HS-27A (cell line): ENCODE measurements around the gene CLDN22.
A peak's percentile ranks its signal among the peaks of the same experiment; 100 is the strongest.
"Not testable (repeated sequence)": the region's sequence is repeated elsewhere in the genome, so short reads cannot be mapped to it uniquely, and the experiment has no call there.

Experiments used
- DNase-seq: peaks from one replicate; pipeline ENCODE4 v3.0.0-alpha.2; 2012; ENCODE audit warnings: low read depth, missing footprints

Gene CLDN22

GRCh38 chr4:183347146-183347545, 27.1 kb upstream of the CLDN22 start:
- DNase-seq = no peak

DNA sequence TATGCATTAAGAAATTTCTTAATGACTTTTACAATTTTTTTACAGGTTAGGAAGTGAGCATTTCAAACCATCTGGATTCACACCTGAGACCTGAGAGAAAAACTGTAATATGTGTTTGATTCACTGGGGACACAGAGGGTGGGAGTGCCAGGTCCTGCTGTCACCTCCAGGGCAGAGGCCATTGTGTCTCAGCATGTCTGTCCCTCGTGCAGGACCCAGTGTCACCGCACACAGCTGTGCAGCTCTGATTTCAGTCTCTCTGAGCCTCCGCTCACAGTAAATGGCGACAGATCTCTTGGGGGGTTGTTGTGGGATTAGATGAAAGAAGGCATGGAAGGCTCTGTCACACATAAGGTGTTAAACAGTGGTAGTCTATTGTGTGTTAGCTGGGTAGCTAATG, 25.2 kb upstream of the CLDN22 start:
- no peak for DNase-seq

DNA sequence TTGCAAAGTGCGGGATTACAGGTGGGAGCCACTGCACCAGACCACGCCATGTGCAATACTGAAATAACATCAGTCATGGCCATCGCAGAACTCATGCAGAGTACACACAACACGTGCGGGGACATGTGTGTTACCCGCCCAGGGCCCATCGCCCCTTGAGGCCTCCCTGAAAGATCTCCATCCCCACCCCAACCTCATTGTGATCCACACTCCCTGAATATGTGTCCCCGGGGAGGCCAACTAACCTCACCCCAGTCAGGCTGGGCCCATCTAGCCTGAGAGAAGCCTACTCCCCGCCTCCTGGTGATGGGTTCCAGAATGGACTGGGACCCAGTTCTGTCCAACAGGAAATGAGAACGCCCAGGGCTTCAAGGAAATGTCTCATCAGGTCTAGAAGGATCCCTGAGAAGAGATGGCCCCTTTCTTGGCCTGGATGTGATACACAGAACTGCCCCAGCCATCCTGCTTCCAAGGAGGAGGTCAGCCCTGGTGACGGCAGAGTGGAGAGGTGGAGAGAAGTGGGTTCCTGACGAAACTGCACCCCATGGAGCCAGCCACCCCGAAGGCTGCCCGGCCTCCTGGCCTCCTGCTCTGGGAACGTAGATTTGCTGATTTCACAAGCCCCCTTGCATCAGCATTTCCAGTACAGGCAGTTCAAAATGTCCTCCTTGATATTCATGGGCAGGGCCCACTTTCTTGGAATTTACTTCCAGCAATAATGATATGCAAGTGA, 24.6 kb upstream of the CLDN22 start:
- DNase-seq = no peak

- no peak for DNase-seq
Observed at GRCh38 chr4:183343730-183344129, 23.7 kb upstream of the CLDN22 start.

GRCh38 chr4:183342541-183343533, 22.8 kb upstream of the CLDN22 start:
- no peak for DNase-seq

- no peak for DNase-seq
Observed at GRCh38 chr4:183337833-183338232, 17.8 kb upstream of the CLDN22 start.

DNA sequence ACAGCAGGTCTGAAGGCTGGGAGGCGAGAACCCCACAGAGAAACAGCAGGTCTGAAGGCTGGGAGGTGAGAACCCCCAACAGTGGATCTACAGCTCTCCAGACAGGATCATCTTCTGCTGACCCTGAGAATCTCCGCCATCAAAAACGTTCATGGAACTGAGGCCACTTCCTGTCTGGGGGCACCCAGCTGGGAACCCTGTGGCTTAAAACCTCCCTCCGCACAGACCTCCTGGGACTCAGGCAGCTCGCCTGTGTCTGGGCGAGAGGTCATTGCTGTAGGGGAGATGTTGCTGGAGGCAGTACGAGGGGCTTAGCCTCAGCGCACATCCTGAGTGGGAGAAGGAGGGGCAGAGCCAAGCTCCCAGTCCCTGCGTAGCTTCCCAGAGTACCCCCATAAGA, 17.3 kb upstream of the CLDN22 start:
- DNase-seq = no peak

DNA sequence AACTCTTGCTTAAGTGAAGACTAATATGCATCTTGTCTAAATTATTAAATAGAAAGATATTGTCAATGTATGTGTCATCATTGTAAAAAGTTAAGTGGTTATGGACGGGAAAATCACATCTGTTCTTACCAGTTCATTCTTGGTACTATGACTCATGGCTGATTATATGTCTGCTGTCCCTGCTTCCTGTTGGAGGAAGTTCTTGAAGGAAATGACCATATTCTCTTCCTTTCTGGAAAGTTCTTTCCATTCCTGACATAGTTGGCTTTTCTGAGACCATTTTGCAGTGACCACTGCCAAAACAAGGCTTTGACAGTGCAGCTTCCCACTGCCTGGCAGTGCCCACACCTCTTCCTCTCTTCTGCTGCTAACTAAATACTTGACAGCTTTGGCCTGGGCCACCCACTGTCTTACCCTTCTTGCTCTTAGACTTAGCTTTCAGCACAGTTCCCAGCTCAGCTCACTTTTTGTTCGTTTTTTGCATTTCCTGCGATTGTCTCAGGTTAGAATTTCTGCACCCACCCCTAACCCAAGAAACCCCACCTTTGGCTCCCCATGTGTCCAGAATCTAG, 15.4 kb upstream of the CLDN22 start:
- peak; percentile 72 for DNase-seq

- DNase-seq = no peak
Observed at GRCh38 chr4:183333983-183334382, 13.9 kb upstream of the CLDN22 start.

DNA sequence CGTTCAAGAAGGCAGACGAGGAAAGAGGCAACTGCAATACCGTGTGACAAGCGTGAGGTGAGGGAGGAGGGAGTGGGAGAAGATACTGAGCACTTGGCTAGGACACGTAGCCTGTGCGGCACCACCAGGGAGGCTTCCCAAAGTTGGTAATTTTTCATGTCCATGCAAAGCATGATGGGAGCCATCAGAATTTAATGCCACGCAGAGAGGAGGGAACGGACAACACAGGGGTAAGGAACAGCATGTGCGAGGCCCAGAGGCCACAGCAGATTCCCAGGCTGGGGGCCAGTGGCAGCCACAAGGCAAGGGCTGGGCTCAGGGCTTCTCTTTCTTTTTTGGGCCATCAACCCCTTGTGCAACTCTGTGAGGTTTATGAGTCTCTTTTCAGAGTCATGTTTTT, 13.1 kb upstream of the CLDN22 start:
- no peak for DNase-seq

DNA sequence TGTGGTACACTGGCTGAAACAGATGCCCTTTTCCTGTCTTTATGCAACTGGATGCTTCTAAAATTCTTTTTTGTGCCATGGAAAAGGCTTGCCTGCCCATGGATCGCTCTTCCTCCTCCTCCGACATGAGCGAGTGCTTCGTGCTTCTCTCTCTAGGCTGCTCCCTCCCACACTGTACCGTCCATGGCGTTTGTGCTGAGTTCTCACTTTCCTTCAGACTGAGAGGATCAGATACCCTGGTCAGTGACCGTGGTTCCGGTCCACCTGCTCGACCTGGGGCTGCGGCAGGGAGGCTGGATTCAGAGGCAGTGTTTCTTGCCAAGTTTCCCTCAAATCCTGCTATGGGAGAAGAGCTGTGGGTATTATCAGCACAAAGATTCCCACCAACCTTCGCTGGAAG, 12.4 kb upstream of the CLDN22 start:
- no peak for DNase-seq

GRCh38 chr4:183330841-183331240, 10.8 kb upstream of the CLDN22 start:
- DNase-seq = no peak

DNA sequence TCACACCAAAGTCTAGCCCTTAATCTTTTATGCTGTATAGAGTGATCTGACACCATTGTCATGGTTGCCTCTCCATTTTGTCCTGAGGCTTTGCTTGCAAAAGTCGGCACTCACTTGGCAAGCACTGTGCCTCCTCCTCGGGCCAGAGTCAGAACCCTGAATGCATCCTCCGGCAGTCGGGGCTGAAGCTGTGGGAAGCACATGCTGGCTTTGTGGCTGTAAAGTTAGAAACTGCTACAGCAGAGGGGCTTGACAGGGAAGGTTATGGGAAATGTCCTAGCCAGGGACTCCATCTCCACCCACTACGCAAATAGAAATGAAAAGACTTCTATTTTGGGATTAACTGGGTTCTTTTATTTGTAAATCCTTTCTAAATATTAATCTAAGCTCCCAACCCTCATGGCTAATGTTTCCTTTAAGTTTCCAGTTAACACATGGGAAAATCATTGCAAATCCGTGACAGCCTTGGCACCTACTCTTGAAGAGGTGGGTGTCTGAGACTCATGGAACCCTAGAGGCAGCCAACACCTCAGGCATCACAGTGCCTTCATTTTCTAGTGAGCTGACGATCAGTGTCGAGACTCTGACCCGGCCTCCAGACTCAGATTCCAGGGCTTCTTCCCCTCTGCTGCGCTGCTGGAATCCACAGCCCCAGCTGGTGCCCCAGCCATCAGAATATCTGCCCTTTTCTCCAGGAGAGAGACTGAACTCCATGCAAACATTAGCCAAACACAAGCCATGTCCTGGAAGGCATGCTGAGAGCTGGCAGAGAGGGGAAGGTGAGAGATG, 10.1 kb upstream of the CLDN22 start:
- no peak for DNase-seq

GRCh38 chr4:183329244-183329643, 9.2 kb upstream of the CLDN22 start:
- DNase-seq = no peak

- DNase-seq = no peak
Observed at GRCh38 chr4:183328832-183329231, 8.8 kb upstream of the CLDN22 start.

- no peak for DNase-seq
Observed at GRCh38 chr4:183327827-183328226, 7.8 kb upstream of the CLDN22 start.

- no peak for DNase-seq
Observed at GRCh38 chr4:183326853-183327252, 6.8 kb upstream of the CLDN22 start.

GRCh38 chr4:183326387-183326786, 6.3 kb upstream of the CLDN22 start:
- not testable (repeated sequence) for DNase-seq

DNA sequence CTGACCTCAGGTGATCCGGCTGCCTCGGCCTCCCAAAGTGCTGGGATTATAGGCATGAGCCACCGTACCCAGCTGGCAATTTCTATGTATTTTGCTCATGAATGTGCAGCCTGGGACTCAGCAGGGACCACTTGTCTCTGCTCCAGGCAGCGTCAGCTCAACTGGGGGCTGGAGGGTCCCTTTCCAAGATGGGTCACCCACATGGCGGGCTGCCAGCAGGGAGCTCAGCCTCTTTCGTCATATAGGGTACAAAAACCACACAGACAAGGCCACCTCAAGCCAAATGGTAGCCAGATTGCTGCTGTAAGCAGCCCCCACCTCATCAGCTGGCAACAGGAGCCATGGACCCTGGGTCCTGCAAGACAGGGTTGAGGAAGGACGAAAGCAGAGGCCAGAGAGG, 4.5 kb upstream of the CLDN22 start:
- no peak for DNase-seq

GRCh38 chr4:183324056-183324455, 4.0 kb upstream of the CLDN22 start:
- DNase-seq = not testable (repeated sequence)

- DNase-seq = no peak
Observed at GRCh38 chr4:183323295-183323694, 3.2 kb upstream of the CLDN22 start.

GRCh38 chr4:183322326-183322725, 2.2 kb upstream of the CLDN22 start, which contains the start of gene CLDN24:
Gene CLDN24, minus strand, starts transcription at chr4:183322426. Its CDS starts 0 bp downstream, at chr4:183322426.
- no peak for DNase-seq
